Measurements from ENCODE around the gene CILP2. TPM values are rescaled to one million over a fixed set of nuclear protein-coding genes. Genes with fewer than 3 reads are reported as not detected.

The CILP2 gene
- total and polyA plus RNA-seq, 2 experiments from 2014 or later, result 4.0 to 21.6 TPM

DNA sequence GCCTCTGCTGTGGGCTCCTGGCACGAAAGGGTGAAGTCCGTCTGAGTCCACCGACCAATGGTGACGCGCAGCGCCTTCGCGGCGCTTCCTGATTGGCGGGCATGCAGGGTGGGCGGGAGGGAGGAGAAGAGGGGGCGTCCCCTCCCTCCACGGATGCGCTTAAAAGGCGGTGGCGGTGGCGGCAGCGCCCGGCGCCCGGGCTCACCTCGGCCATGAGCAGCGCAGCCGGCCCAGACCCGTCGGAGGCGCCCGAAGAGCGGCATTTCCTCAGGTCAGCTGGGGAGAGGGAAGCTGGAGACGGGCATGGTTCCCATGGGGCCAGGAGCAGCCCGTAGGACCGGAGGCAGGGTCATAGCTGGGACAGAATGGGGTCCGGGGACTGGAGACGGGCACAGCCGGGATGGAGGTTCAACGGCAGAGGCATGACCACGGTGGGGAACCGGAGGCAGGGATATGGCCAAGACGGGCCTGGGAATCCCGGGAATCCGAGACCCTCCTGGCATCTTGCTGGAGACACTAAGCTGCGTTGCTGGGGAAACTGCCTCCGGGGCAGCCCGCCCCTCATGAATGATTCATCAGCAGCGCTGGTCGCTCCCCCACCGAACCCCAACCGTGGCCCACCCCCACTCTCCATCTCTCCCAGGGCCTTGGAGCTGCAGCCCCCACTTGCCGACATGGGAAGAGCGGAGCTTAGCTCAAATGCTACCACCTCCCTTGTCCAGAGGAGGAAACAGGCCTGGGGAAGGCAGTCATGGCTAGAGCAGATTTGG lies 9.2 kb upstream of the CILP2 start, which contains the start of gene YJEFN3:
YJEFN3 (plus strand) TSS at position 191 of the 770 bp plus-strand sequence; CDS start at position 213, 22 bp downstream.
- H3K27ac Mint-ChIP-seq, result peak within 1 kb of the TSS; percentile 48; the same call in 1 of the 2 replicates
- ATAC-seq (peak; percentile 40), DNase-seq (ENCODE audit: low spot score) (peak; percentile 86)
- Histone ChIP-seq H2AFZ (no peak within 1 kb of the TSS), H3K4me3 (peak within 1 kb of the TSS; percentile 45; the same call in 1 of the 2 replicates), H3K27ac (ENCODE audit: low read depth) (0 out of 2 replicates have a peak within 1 kb of the TSS, but pooled peaks have one; percentile 50), H3K36me3 (ENCODE audit: insufficient read depth) (no peaks in the 10 kb centered on the region), H3K4me2 (peak within 1 kb of the TSS; percentile 73), H3K27me3 (ENCODE audit: insufficient read depth) (no peaks in the 10 kb centered on the region), H3F3A (replicated peaks; ENCODE audit: low read depth) (peaks cover 31% of the 10 kb centered on the region), H3K79me2 (replicated peaks; ENCODE audit: insufficient read depth) (peaks cover 15% of the 10 kb centered on the region), H4K20me1 (replicated peaks; ENCODE audit: insufficient read depth) (peaks cover 14% of the 10 kb centered on the region), H3K9me2 (ENCODE audit: insufficient read depth) (no peaks in the 10 kb centered on the region), H3K4me1 (ENCODE audit: insufficient read depth) (peaks cover 6% of the 10 kb centered on the region; the same call in 1 of the 2 replicates)
- H3K4me1 Mint-ChIP-seq, result peaks cover 41% of the 10 kb centered on the region
- H3K9me3 Mint-ChIP-seq, result no peaks in the 10 kb centered on the region
- H3K4me3 Mint-ChIP-seq, result peak within 1 kb of the TSS; percentile 51
- peaks cover 34% of the 10 kb centered on the region for H3K36me3 Mint-ChIP-seq (ENCODE audit: low read depth)
- TF ChIP-seq POLR2AphosphoS5 (IDR thresholded peaks at IDR 0.05; ENCODE audit: low read depth), result peak; percentile 61
- no peak for TF ChIP-seq JUNB (IDR thresholded peaks at IDR 0.05; ENCODE audit: unreplicated experiment)
- H3K27me3 Mint-ChIP-seq (ENCODE audit: insufficient read depth, low read depth, poor library complexity), result peaks cover 10% of the 10 kb centered on the region

DNA sequence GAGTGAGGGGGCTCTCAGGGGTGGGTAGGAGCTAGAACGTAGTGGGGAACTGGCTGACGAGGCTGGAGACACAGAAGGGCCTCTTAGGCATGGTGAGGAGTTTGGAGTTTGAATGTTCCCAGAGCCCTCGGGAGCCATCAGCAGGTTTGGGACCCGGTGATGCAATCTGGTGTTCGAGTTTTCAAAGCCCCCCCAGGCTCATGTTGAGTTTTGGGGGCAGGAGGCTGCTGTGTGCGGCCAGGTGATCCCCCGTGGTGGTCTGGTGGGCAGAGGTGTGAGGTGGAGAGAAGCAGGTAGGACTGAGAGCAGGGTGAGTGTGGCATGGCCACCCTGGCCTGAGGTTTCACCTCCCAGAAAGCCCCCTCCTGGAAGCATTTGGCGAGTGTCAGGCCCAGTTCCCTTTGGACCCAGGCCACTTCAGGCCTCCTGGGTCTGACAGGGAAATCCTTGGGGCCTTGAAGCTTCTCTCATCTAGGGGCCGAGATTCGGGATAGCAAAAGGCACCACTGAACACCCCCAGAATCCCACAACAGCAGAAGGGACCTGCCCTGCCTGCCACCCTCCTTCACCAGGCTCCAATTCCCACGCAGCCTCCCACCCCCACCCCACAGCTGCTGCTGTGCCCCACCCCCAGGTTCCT lies 8.2 kb upstream of the CILP2 start:
- H3K36me3 ChIP-seq (ENCODE audit: insufficient read depth), result no peaks in the 10 kb centered on the region
- no peak overlapping the region for H3K4me3 ChIP-seq
- no peak overlapping the region for H3K4me3 Mint-ChIP-seq
- H3K4me1 Mint-ChIP-seq, result peaks cover 46% of the 10 kb centered on the region
- peaks cover 6% of the 10 kb centered on the region; the same call in 1 of the 2 replicates for H3K4me1 ChIP-seq (ENCODE audit: insufficient read depth)
- peaks cover 32% of the 10 kb centered on the region for H3K36me3 Mint-ChIP-seq (ENCODE audit: low read depth)
- H3K27me3 Mint-ChIP-seq (ENCODE audit: insufficient read depth, low read depth, poor library complexity), result peaks cover 14% of the 10 kb centered on the region
- ATAC-seq, result no peak
- H3K9me3 Mint-ChIP-seq, result no peaks in the 10 kb centered on the region
- peaks cover 5% of the 10 kb centered on the region; the same call in 1 of the 2 replicates for H3K79me2 ChIP-seq (replicated peaks; ENCODE audit: insufficient read depth)
- 0 out of 2 replicates have a peak, but pooled peaks cover 3% of the 10 kb centered on the region for H3K27me3 ChIP-seq (ENCODE audit: insufficient read depth)
- DNase-seq (ENCODE audit: low spot score), result peak; percentile 1
- H3K4me2 ChIP-seq, result peak overlapping the region; percentile 73; the same call in 1 of the 2 replicates
- H4K20me1 ChIP-seq (replicated peaks; ENCODE audit: insufficient read depth), result peaks cover 5% of the 10 kb centered on the region
- H2AFZ ChIP-seq, result no peak overlapping the region
- peaks cover 29% of the 10 kb centered on the region for H3F3A ChIP-seq (replicated peaks; ENCODE audit: low read depth)
- H3K27ac ChIP-seq (ENCODE audit: low read depth), result no peak overlapping the region
- no peaks in the 10 kb centered on the region for H3K9me2 ChIP-seq (ENCODE audit: insufficient read depth)
- H3K27ac Mint-ChIP-seq, result no peak overlapping the region
- TF ChIP-seq CREB1 (CRISPR knock-in tag; IDR thresholded peaks at IDR 0.05; ENCODE audit: low read depth) (no peak), EZH2phosphoT487 (IDR thresholded peaks at IDR 0.05; ENCODE audit: unreplicated experiment) (no peak), ZNF331 (CRISPR knock-in tag; IDR thresholded peaks at IDR 0.05; ENCODE audit: low read depth) (no peak), STAT1 (IDR thresholded peaks at IDR 0.05; ENCODE audit: unreplicated experiment) (no peak), POLR2AphosphoS5 (IDR thresholded peaks at IDR 0.05; ENCODE audit: low read depth) (no peak), EZH2 (IDR thresholded peaks at IDR 0.05; ENCODE audit: low read depth, unreplicated experiment) (no peak), REST (IDR thresholded peaks at IDR 0.05; ENCODE audit: unreplicated experiment) (no peak)
- TF ChIP-seq, protein P1, sequence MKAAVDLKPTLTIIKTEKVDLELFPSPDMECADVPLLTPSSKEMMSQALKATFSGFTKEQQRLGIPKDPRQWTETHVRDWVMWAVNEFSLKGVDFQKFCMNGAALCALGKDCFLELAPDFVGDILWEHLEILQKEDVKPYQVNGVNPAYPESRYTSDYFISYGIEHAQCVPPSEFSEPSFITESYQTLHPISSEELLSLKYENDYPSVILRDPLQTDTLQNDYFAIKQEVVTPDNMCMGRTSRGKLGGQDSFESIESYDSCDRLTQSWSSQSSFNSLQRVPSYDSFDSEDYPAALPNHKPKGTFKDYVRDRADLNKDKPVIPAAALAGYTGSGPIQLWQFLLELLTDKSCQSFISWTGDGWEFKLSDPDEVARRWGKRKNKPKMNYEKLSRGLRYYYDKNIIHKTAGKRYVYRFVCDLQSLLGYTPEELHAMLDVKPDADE (IDR thresholded peaks at IDR 0.05), result no peak

Measured in GM23338 (cell line).